Neural progenitor cell (in vitro differentiated cells): ENCODE data around the gene MED16. TPM values are rescaled to one million over a fixed set of nuclear protein-coding genes. Genes with fewer than 3 reads are reported as not detected.
A peak's percentile ranks its signal among the peaks of the same experiment; 100 is the strongest.

Experiments used
- DNase-seq: peaks from one replicate; pipeline ENCODE4 v3.0.0-alpha.2; 2016; ENCODE audit warnings: low spot score
- H2AFZ ChIP-seq: fragments of 200-600 bp; sonication (generic); replicated peaks from 2 replicates; pipeline ENCODE4 v1.6.1; 2016; ENCODE audit warnings: antibody characterized with exemption
- H3F3A ChIP-seq: fragments of 200-600 bp; sonication (generic); 2 replicates; pipeline ENCODE4 v1.6.1; 2016; ENCODE audit warnings: antibody characterized with exemption, low read depth
- H3K27ac ChIP-seq: fragments of 200-600 bp; sonication (generic); 2 replicates; pipeline ENCODE4 v1.5.1; 2016; ENCODE audit warnings: mild to moderate bottlenecking
- H3K27me3 ChIP-seq: fragments of 200-600 bp; sonication (generic); 2 replicates; pipeline ENCODE4 v1.6.1; 2016; ENCODE audit warnings: mild to moderate bottlenecking, moderate library complexity
- H3K36me3 ChIP-seq: fragments of 200-600 bp; sonication (generic); 2 replicates; pipeline ENCODE4 v1.5.1; 2016
- H3K4me1 ChIP-seq: fragments of 200-600 bp; sonication (generic); 2 replicates; pipeline ENCODE4 v1.6.1; 2016; ENCODE audit warnings: mixed run types
- H3K4me2 ChIP-seq: fragments of 200-600 bp; sonication (generic); 2 replicates; pipeline ENCODE4 v1.6.1; 2016
- H3K4me3 ChIP-seq: fragments of 200-600 bp; sonication (generic); 2 replicates; pipeline ENCODE4 v1.5.1; 2016
- H3K79me2 ChIP-seq: fragments of 200-600 bp; sonication (generic); 2 replicates; pipeline ENCODE4 v1.6.1; 2016; ENCODE audit warnings: low read depth
- H3K9ac ChIP-seq: fragments of 200-600 bp; sonication (generic); 2 replicates; pipeline ENCODE4 v1.6.1; 2016
- H3K9me3 ChIP-seq: fragments of 200-600 bp; sonication (generic); 2 replicates; pipeline ENCODE4 v1.5.1; 2016; ENCODE audit warnings: low read depth
- H4K20me1 ChIP-seq: fragments of 200-600 bp; sonication (generic); 2 replicates; pipeline ENCODE4 v1.6.1; 2016; ENCODE audit warnings: low read depth
- H3K27ac Mint-ChIP-seq: 3 replicates; pipeline ENCODE4 v1.8.0; 2021; ENCODE audit warnings: mixed read lengths
- H3K27me3 Mint-ChIP-seq: 2 replicates; pipeline ENCODE4 v1.8.0; 2022; ENCODE audit warnings: low read depth, mild to moderate bottlenecking, inconsistent platforms, moderate library complexity, mixed read lengths; ENCODE audit not compliant: insufficient read depth
- H3K36me3 Mint-ChIP-seq: 3 replicates; pipeline ENCODE4 v1.8.0; 2021; ENCODE audit warnings: mixed read lengths
- H3K4me1 Mint-ChIP-seq: 3 replicates; pipeline ENCODE4 v1.8.0; 2021; ENCODE audit warnings: mixed read lengths
- H3K4me3 Mint-ChIP-seq: 3 replicates; pipeline ENCODE4 v1.8.0; 2021; ENCODE audit warnings: mild to moderate bottlenecking, moderate library complexity, mixed read lengths
- H3K9me3 Mint-ChIP-seq: 3 replicates; pipeline ENCODE4 v1.8.0; 2020; ENCODE audit warnings: mixed read lengths
- EZH2 ChIP-seq: fragments of 200-600 bp; sonication (generic); IDR thresholded peaks from 2 replicates; pipeline ENCODE4 v1.6.1; 2017; ENCODE audit warnings: antibody characterized with exemption, mild to moderate bottlenecking, moderate library complexity
- EZH2phosphoT487 ChIP-seq: fragments of 200-600 bp; sonication (generic); IDR thresholded peaks from 2 replicates; pipeline ENCODE4 v1.6.1; 2017; ENCODE audit warnings: antibody characterized with exemption
- total RNA-seq: library from RNA; depleted of rRNA; stranded (reverse); fragments of >200 nt; gene quantifications from 2 replicates; pipeline ENCODE4 v1.2.3, GENCODE V29; 2015; ENCODE audit warnings: low replicate concordance
- TF ChIP-seq, protein P1 (sequence below): fragments of 200-600 bp; sonication (generic); IDR thresholded peaks from 2 replicates; pipeline ENCODE4 v1.5.1; 2017; ENCODE audit warnings: antibody characterized with exemption, mild to moderate bottlenecking

Gene MED16
- total RNA-seq, 1 donor from 2014 or later = 14.4 TPM

DNA sequence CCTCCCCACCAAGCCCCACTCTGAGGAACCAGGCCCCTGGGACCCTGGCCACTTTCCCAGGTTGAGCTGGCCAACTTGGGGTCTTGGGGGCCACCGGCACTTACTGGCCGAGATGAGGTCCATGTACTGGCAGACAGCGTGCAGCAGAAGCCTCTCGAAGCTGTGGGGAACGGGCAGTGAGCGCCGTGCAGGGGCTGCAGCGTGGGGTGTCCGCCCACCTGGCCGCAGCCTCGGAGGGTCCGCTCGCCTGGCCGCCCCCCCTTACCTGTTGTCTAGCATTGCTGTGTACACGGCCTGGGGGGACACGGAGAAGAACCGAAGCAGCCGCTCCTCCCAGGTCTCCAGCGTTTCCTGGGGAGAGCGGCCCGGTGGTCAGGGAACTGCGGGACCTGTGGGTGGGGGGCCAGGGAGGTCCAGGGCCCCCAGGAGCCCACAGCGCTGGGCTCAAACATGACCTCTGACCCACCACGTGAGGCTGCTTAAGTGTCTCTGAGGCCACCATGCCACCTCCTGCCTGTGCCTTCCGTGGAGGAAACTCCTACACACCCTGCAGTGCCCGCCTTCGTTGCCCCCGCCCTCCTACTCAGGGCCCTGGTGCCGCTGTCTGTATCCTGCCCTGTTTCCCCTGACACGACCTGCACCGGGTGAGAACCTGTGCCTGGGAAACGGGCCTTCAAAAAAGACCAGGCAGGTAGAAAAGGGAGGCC lies 6.5 kb upstream of the MED16 start:
- Mint-ChIP-seq H3K9me3 (no peaks in the 10 kb centered on the region), H3K4me1 (peaks cover 27% of the 10 kb centered on the region), H3K4me3 (no peak overlapping the region), H3K27ac (no peak overlapping the region), H3K27me3 (peaks cover 2% of the 10 kb centered on the region), H3K36me3 (peaks cover 1% of the 10 kb centered on the region)
- peaks cover 62% of the 10 kb centered on the region for H4K20me1 ChIP-seq
- TF ChIP-seq EZH2 (no peak), EZH2phosphoT487 (no peak)
- TF ChIP-seq, protein P1, sequence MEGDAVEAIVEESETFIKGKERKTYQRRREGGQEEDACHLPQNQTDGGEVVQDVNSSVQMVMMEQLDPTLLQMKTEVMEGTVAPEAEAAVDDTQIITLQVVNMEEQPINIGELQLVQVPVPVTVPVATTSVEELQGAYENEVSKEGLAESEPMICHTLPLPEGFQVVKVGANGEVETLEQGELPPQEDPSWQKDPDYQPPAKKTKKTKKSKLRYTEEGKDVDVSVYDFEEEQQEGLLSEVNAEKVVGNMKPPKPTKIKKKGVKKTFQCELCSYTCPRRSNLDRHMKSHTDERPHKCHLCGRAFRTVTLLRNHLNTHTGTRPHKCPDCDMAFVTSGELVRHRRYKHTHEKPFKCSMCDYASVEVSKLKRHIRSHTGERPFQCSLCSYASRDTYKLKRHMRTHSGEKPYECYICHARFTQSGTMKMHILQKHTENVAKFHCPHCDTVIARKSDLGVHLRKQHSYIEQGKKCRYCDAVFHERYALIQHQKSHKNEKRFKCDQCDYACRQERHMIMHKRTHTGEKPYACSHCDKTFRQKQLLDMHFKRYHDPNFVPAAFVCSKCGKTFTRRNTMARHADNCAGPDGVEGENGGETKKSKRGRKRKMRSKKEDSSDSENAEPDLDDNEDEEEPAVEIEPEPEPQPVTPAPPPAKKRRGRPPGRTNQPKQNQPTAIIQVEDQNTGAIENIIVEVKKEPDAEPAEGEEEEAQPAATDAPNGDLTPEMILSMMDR = no peak
- H3K4me2 ChIP-seq = no peak overlapping the region
- H3K9ac ChIP-seq = no peak overlapping the region
- H3K4me3 ChIP-seq = no peak overlapping the region
- H3K4me1 ChIP-seq = peaks cover 10% of the 10 kb centered on the region
- H3K27me3 ChIP-seq = no peaks in the 10 kb centered on the region
- no peaks in the 10 kb centered on the region for H3K36me3 ChIP-seq
- peaks cover 27% of the 10 kb centered on the region for H3F3A ChIP-seq
- H3K79me2 ChIP-seq = peaks cover 18% of the 10 kb centered on the region
- DNase-seq = no peak
- no peak overlapping the region for H3K27ac ChIP-seq
- no peak overlapping the region for H2AFZ ChIP-seq
- no peaks in the 10 kb centered on the region for H3K9me3 ChIP-seq

DNA sequence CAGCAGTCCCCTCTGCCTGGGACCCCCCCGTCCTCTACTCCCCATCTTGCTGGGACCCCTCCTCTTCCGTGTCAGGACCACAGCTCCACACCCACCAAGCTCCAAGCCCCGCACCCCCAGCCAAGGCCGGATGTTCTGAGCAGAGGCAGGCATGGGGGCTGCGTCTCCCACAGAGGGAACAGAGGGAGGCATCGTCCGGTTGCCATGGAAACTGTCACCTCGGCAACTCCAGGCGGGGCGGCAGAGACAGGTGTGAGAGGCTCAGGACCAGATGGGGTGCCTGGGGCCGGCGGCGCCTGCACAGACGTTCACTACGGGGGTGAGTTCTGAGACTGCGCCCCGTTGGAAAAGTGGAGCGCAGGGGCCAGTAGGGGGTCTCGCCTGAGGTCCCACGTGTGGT lies 5.7 kb upstream of the MED16 start:
- Histone ChIP-seq H3K4me3 (no peak overlapping the region), H3F3A (peaks cover 27% of the 10 kb centered on the region), H3K4me1 (peaks cover 10% of the 10 kb centered on the region), H3K79me2 (peaks cover 15% of the 10 kb centered on the region), H2AFZ (no peak overlapping the region), H3K27me3 (no peaks in the 10 kb centered on the region), H3K9ac (no peak overlapping the region), H3K36me3 (no peaks in the 10 kb centered on the region), H3K27ac (no peak overlapping the region), H4K20me1 (peaks cover 54% of the 10 kb centered on the region), H3K9me3 (no peaks in the 10 kb centered on the region), H3K4me2 (no peak overlapping the region)
- DNase-seq = peak; percentile 54
- Mint-ChIP-seq H3K36me3 (peaks cover 1% of the 10 kb centered on the region), H3K4me3 (no peak overlapping the region), H3K4me1 (peaks cover 22% of the 10 kb centered on the region), H3K27ac (peak overlapping the region; percentile 58), H3K9me3 (no peaks in the 10 kb centered on the region), H3K27me3 (peaks cover 4% of the 10 kb centered on the region)
- no peak for TF ChIP-seq EZH2phosphoT487
- TF ChIP-seq EZH2 = no peak
- TF ChIP-seq, protein P1 = no peak

DNA sequence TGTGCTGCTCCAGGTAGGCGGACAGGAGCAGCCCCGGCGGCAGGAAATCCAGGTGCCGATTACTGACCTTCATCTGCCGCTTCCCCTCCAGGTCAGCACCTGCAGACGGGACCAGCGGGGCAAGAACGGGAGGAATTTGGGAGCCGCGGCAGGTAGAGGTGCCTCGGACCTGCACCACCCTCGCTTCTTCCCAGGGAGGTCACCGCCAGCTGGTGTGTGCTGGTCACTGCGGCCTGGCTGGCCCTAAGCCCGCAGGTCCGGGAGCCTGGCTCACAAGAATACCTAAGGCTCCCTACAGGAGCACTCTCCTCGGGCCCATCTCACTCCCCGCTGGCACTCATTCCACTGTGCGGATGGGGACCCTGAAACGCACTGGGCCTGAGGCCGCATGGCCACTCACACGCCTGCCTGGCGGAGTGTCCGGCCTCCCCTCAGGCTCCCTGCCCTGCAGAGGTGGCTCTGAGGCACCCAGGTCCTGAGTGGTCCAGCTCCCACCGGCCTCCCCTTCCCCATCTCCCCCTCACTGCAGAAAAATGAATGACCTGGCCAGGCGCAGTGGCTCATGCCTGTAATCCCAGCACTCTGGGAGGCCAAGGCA lies 4.6 kb upstream of the MED16 start:
- Histone ChIP-seq H3K4me2 (no peak overlapping the region), H4K20me1 (peaks cover 43% of the 10 kb centered on the region), H3K4me1 (peaks cover under 1% of the 10 kb centered on the region), H3K27me3 (no peaks in the 10 kb centered on the region), H3K36me3 (no peaks in the 10 kb centered on the region), H3K79me2 (peaks cover 9% of the 10 kb centered on the region), H3K9me3 (no peaks in the 10 kb centered on the region), H3K4me3 (no peak overlapping the region), H3K27ac (no peak overlapping the region), H3F3A (peaks cover 19% of the 10 kb centered on the region), H3K9ac (no peak overlapping the region), H2AFZ (no peak overlapping the region)
- peak; percentile 59 for DNase-seq
- Mint-ChIP-seq H3K4me1 (peaks cover 21% of the 10 kb centered on the region), H3K27ac (no peak overlapping the region), H3K4me3 (no peak overlapping the region), H3K36me3 (peaks cover 1% of the 10 kb centered on the region), H3K9me3 (no peaks in the 10 kb centered on the region), H3K27me3 (peaks cover 9% of the 10 kb centered on the region)
- TF ChIP-seq EZH2 (no peak), EZH2phosphoT487 (no peak)
- TF ChIP-seq, protein P1 = peak; percentile 30
